Measurements from ENCODE around the gene PCBP2. TPM values are rescaled to one million over a fixed set of nuclear protein-coding genes. Genes with fewer than 3 reads are reported as not detected.
A peak's percentile ranks its signal among the peaks of the same experiment; 100 is the strongest.

PCBP2 gene
- total RNA-seq, 1 donor from 2014 or later: 133 TPM

GRCh38 chr12:53493610-53494391 is 41.9 kb downstream of the PCBP2 start:
- no peak for DNase-seq (ENCODE audit: low read depth)
- Histone ChIP-seq H3K4me3 (ENCODE audit: low read depth, low read length) (peak overlapping the region; percentile 54), H3K36me3 (ENCODE audit: control insufficient read depth, insufficient read depth, low read length) (no peaks in the 10 kb centered on the region), H3K27me3 (ENCODE audit: control insufficient read depth, insufficient read depth, low read length) (no peaks in the 10 kb centered on the region)
- TF ChIP-seq CTCF (IDR thresholded peaks at IDR 0.05; ENCODE audit: insufficient read depth, low read length, severe bottlenecking): no peak
- FAIRE-seq: no peak

GRCh38 chr12:53495903-53496751 is 44.2 kb downstream of the PCBP2 start:
- DNase-seq (ENCODE audit: low read depth) (no peak), FAIRE-seq (no peak)
- H3K4me3 ChIP-seq (ENCODE audit: low read depth, low read length): no peak overlapping the region
- TF ChIP-seq CTCF (IDR thresholded peaks at IDR 0.05; ENCODE audit: insufficient read depth, low read length, severe bottlenecking): no peak
- no peaks in the 10 kb centered on the region for H3K27me3 ChIP-seq (ENCODE audit: control insufficient read depth, insufficient read depth, low read length)
- H3K36me3 ChIP-seq (ENCODE audit: control insufficient read depth, insufficient read depth, low read length): no peaks in the 10 kb centered on the region

- Histone ChIP-seq H3K36me3 (ENCODE audit: control insufficient read depth, insufficient read depth, low read length) (no peaks in the 10 kb centered on the region), H3K4me3 (ENCODE audit: low read depth, low read length) (no peak overlapping the region), H3K27me3 (ENCODE audit: control insufficient read depth, insufficient read depth, low read length) (no peaks in the 10 kb centered on the region)
- DNase-seq (ENCODE audit: low read depth): no peak
- TF ChIP-seq CTCF (IDR thresholded peaks at IDR 0.05; ENCODE audit: insufficient read depth, low read length, severe bottlenecking): no peak
- FAIRE-seq: no peak
Measured at GRCh38 chr12:53496752-53497032, 44.8 kb downstream of the PCBP2 start.

- H3K4me3 ChIP-seq (ENCODE audit: low read depth, low read length): no peak overlapping the region
- H3K36me3 ChIP-seq (ENCODE audit: control insufficient read depth, insufficient read depth, low read length): no peaks in the 10 kb centered on the region
- no peaks in the 10 kb centered on the region for H3K27me3 ChIP-seq (ENCODE audit: control insufficient read depth, insufficient read depth, low read length)
- no peak for FAIRE-seq
- TF ChIP-seq CTCF (IDR thresholded peaks at IDR 0.05; ENCODE audit: insufficient read depth, low read length, severe bottlenecking): no peak
- DNase-seq (ENCODE audit: low read depth): no peak
Measured at GRCh38 chr12:53497461-53497860, 45.6 kb downstream of the PCBP2 start.

GRCh38 chr12:53498235-53498630 is 46.3 kb downstream of the PCBP2 start:
- Histone ChIP-seq H3K36me3 (ENCODE audit: control insufficient read depth, insufficient read depth, low read length) (peaks cover 1% of the 10 kb centered on the region), H3K4me3 (ENCODE audit: low read depth, low read length) (no peak overlapping the region), H3K27me3 (ENCODE audit: control insufficient read depth, insufficient read depth, low read length) (no peaks in the 10 kb centered on the region)
- TF ChIP-seq CTCF (IDR thresholded peaks at IDR 0.05; ENCODE audit: insufficient read depth, low read length, severe bottlenecking): no peak
- FAIRE-seq: no peak
- DNase-seq (ENCODE audit: low read depth): no peak

All from bronchial epithelial cell (primary cell).